ENCODE results near the gene CLN6. TPM values are rescaled to one million over a fixed set of nuclear protein-coding genes. Genes with fewer than 3 reads are reported as not detected.
A peak's percentile ranks its signal among the peaks of the same experiment; 100 is the strongest.
"Not testable (repeated sequence)": the region's sequence is repeated elsewhere in the genome, so short reads cannot be mapped to it uniquely, and the experiment has no call there.

CLN6 gene
- polyA plus RNA-seq, 5 donors: 28.5 to 40.1 (median 35.0) TPM

DNA sequence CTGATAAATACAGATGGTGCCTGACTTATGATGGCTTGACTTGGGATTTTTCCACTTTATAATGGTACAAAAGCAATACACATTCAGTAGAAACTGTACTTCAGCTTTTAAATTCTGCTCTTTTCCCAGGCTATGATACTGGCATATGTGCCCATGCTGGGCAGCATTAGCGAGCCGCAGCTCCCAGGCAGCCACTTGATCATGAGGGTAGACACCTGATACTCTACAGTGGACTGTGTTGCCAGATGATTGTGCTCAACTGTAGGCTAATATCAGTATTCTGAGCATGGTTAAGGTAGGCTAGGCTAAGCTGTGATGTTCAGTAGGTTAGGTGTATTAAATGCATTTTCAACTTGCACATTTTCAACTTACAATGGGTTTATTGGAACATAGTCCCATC, 30.4 kb upstream of the CLN6 start:
- no peak for DNase-seq

DNA sequence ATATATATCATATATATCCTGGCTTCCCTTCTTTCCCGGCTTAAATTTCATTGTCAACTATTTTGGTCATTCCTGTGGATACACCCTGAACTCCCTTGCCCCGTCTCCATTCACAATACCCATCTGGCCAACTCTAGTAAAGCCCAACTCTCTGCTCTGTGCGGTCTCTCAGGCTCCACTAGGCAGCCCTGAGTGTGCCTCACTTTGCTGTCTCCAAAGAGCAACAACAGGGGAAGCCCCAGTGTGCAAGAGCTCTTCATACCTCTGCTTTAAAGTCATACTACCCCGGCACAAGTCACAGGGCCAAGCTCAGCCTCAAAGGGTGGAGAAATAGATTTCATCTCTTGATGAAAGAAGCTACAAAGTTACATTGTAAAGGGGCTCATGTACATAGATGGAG, 29.2 kb upstream of the CLN6 start:
- no peak for DNase-seq

GRCh38 chr15:68256675-68257450, 27.3 kb upstream of the CLN6 start:
- peak; percentile 87 to 89 for DNase-seq

DNA sequence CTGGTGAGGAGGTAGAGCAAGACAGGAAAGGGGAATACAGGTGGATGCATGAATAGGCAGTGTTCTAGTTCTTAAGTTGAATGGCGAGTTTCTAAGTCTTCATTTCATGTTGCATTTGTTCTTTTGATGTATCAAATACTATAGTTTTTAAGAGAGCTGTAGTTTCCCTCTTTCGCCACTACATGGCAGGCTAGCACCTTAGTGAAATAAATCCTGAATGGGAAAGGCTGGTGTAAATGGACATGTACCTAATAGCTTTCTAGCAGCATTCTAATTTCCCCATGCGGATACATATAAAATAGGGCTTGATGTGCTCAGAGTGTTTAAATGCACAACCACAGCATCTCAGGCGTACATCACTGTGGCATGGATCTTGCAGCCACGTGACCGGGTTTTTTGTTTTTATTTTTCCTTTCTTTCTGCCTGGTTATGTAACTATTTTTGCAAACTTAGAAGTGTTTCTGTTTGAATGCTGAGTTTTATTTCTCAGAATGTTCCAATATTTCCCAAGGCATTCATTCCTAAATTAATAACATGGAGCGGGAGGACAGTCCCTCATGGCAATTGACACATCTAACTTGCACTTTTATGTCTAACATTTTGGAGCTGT, 23.5 kb upstream of the CLN6 start:
- DNase-seq: no peak

GRCh38 chr15:68249058-68249713, 19.7 kb upstream of the CLN6 start:
- no peak for DNase-seq

- no peak for DNase-seq
These were observed 14.7 kb upstream of the CLN6 start for GRCh38 chr15:68244235-68244634.

DNA sequence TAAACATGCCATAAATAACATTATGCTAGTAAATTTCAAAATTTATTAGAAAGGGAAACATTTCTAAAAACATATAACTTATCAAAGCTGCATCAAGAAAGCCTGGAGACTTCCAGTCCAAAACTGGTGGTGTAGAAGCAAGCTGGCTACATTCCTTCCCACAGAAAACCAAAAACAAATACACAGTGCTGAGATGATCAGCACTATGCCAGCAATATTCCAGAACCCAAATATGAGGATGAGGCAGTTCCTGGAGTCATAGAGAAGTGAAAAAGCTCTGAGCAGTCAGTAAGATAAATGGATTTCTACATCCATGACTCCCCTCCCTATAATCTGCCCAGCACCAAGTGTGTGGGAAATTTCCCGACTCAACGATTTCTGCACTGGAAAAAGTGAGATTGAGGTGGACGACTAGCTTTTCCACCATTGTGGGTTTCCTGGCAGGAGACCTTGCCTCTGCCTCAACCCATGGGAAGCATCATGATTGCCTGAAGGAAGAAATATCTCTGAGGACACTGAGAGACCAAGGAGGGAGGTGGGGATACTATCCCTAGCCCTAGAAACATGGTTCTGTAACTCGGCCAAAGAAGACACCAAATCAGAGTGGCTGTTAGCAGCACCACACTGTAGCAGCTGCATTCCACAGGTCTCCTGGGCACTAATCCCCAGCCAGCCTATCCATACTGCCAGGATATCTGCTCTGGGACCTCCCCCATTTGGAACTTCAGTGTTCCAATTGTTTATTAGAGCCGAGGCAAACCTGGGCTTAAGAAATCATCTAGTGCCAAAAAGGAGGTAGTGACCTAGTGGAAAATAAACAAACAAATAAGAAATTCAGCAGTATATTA, 11.8 kb upstream of the CLN6 start:
- DNase-seq: no peak

GRCh38 chr15:68239025-68239424, 9.5 kb upstream of the CLN6 start:
- no peak for DNase-seq

DNA sequence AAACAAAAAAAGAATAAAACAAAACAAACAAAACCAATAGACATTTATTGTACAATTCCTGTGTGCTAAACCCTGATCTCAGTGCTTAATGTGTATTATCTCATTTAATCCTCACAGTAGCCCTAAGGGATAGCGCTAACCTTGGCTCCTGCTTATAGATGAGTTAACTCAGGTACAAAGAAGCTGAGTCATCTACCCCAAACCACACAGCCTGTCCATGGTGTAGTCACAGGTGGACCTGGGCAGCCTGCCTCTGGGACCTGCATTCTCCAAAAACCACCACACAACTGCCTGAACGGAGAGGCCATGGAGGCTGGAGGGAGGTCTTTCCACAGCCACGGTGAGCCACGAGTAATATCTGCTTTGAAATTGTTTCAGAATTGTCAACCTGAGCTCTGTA, 5.5 kb upstream of the CLN6 start:
- no peak for DNase-seq

DNA sequence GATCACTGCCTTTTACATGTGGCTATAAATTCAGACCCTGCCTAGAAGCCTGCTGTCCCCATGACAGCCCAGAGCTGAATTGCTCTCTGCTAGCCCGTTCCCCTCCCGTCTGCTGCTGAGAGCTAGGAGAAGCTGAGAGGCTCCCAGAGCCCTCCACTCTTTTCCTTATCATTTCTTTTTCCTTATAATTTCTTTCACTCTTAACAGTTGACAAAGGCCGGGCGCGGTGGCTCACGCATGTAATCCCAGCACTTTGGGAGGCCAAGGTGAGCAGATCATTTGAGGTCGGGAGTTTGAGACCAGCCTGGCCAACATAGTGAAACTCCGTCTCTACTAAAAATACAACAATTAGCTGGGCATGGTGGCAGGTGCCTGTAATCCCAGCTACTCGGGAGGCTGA, 5.0 kb upstream of the CLN6 start:
- not testable (repeated sequence) for DNase-seq

DNA sequence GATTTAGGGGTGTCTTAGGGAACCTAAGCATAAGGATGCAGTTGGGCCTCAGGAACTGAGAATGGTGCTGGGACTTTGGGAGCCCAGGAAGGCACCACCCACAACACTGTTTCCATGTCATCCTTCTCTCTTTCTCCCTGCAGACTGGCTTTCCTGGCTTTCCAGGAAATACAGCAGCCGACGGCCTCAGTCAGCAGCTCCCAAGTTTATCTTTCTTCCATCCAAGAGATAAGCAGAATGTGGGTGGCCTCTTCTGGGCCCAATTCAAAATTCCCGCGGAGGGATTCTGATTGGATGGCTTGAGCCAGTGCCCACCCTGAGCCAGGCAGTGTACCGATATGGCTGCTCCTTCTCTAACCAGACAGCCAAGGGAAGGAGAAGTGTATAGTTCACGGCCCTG, 4.5 kb upstream of the CLN6 start:
- DNase-seq: no peak

DNA sequence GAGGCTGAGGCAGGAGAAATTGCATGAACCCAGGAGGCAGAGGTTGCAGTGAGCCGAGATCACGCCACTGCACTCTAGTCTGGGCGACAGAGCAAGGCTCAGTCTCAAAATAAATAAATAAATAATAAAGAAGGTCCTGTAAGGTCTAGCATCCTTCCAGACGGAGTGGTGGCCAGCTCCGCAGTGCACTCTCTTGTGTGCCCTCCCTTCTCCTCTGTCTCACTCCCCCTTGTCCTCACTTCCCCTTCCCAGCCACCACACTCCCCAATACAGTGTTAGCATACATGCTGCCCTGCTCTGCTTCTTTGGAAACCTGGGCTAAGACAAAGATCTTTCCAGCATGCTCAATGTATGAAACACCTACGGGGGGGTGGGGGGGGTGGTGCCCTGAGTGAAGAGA, 3.4 kb upstream of the CLN6 start:
- DNase-seq: no peak

GRCh38 chr15:68232449-68232848, 2.9 kb upstream of the CLN6 start:
- no peak for DNase-seq

DNA sequence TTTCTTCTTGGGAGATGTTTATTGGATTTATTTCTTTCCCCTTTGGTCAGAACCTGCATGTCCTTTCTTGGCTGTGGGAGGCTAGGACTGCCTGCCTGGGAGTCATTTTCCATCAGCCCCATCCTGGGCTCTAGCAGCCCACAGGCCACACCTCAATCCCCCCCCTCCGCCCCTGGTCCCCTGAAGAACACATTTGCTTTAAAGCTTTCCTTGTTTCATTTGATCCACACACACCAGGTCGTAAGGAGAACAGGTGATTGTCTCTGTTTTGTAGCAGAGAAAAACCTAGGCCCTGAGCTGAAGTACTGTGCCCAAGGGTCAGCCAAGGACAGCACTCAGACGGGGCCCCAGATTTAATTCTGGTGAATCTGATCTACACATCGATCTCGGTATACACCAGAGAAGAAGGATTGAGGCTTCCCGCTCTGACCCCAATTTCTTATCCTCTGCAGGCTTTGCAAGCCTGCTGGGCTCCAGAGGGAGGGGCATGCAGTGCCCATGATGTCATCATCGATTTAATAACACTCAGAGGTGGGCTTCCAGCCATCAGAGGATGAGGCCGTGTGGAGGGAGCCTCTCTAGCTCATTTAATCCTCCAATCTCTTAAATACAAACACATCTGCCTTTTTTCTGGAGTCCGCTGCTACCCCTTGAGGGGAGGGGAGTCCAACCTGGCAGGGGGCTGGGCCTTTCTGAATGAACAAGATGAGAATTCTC, 1.7 kb upstream of the CLN6 start:
- no peak for DNase-seq

- no peak for DNase-seq
These were observed 901 bp upstream of the CLN6 start for GRCh38 chr15:68230157-68231100.

DNA sequence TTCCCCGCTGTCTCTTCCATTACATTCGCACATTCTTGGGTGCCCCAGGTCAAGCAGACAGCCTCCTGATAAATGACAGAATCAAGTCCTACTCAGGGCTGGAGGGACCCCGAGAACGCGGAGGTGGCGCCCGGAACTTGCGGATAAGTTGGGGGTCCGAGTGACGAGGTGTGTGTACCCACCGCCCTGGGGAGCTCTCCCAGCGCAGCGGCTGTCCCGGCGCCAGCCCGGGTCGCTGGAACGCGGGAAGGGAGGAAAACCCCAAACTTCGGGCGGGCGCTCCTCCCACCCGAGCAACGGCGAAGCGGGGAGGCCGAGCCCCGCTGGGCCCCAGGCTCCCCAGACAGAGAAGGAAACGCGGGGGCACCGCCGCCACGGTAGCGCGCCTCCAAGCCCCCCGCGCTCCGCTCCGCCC, 550 bp downstream of the CLN6 start:
- no peak for DNase-seq

DNA sequence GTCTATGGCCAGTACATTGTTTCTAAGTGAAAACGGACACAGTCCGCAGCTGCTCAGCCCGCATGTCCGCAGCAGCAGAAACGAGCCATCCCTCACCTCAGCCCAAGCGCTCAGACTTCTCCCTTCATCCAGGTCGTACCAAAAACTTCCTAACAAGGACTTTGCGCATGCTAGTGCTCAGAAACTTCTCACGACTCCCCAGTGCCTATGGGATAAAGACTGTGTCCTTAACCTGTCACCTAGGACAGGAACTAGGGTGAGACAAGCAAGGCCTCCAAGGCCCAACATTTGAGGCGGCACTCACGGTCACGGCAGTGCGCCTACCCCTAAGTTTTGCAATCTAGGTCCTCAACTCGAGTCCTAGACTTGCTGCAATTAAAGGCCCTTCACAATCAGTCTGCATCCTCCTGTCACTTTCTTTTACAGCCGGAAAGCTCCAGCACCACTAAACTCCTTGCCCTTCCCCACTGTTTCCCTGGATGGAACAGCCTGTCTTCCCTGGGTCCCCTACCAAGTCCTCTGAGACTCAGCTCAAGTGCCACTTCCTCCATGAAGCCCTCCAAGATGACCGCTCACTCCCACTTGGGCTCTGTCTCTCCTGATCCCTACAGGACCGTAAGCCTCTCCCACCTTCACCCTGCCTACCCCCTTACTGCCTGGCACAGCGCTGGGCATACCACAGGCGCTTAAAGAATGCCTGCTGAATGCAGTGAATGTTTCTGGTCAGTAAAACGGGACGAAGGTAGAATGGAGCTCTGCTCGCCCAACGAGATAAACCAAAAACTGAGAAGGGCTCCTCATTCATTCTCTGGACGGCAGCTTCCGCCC, 1.2 kb downstream of the CLN6 start:
- no peak for DNase-seq

GRCh38 chr15:68227643-68228142, 1.8 kb downstream of the CLN6 start:
- no peak for DNase-seq

- DNase-seq: not testable (repeated sequence)
These were observed 4.1 kb downstream of the CLN6 start for GRCh38 chr15:68225442-68225841.
